Stimulated activated CD8-positive, alpha-beta memory T cell treated with anti-CD3 and anti-CD28 coated beads, Interleukin-2, amount 100 ng/mL, for 48 hours (primary cell): ENCODE measurements around the gene HCAR2.
A peak's percentile ranks its signal among the peaks of the same experiment; 100 is the strongest.
"Not testable (repeated sequence)": the region's sequence is repeated elsewhere in the genome, so short reads cannot be mapped to it uniquely, and the experiment has no call there.

ENCODE experiments used
- DNase-seq, 2 donors: peaks; one replicate each; pipeline ENCODE4 v3.0.0-alpha.2; 2020; ENCODE audit warnings: low read depth in 2 of 2

Gene HCAR2

GRCh38 chr12:122702890-122703611 lies at the start of gene HCAR2:
Gene HCAR2 (minus strand): TSS chr12:122703357. CDS start chr12:122703283, 74 bp downstream.
- not testable (repeated sequence) for DNase-seq

- DNase-seq: peak; percentile 99
Measured at GRCh38 chr12:122752464-122753318, 49.5 kb upstream of the HCAR2 start, which contains the start of gene DENR. Gene DENR (plus strand): TSS chr12:122752824. CDS start chr12:122753702, 878 bp downstream.

- not testable (repeated sequence) for DNase-seq
Measured at GRCh38 chr12:122750781-122751515, 47.8 kb upstream of the HCAR2 start.

- DNase-seq: no peak
Measured at GRCh38 chr12:122749569-122750332, 46.6 kb upstream of the HCAR2 start.

GRCh38 chr12:122747224-122748135 lies 44.3 kb upstream of the HCAR2 start:
- no peak for DNase-seq

GRCh38 chr12:122743895-122744525 lies 40.9 kb upstream of the HCAR2 start:
- no peak for DNase-seq

GRCh38 chr12:122740351-122740750 lies 37.2 kb upstream of the HCAR2 start:
- no peak for DNase-seq

GRCh38 chr12:122738571-122738970 lies 35.4 kb upstream of the HCAR2 start:
- DNase-seq: no peak

GRCh38 chr12:122732611-122733010 lies 29.5 kb upstream of the HCAR2 start:
- no peak for DNase-seq

GRCh38 chr12:122732170-122732569 lies 29.0 kb upstream of the HCAR2 start:
- DNase-seq: no peak

- peak; percentile 10 to 42 for DNase-seq
Measured at GRCh38 chr12:122730215-122731014, 27.3 kb upstream of the HCAR2 start, which contains the start of gene HCAR1. Gene HCAR1 (minus strand): TSS chr12:122730844. CDS start chr12:122730339, 505 bp downstream.

- no peak for DNase-seq
Measured at GRCh38 chr12:122729583-122730214, 26.5 kb upstream of the HCAR2 start.

GRCh38 chr12:122726080-122726558 lies 23.0 kb upstream of the HCAR2 start:
- DNase-seq: no peak

- no peak for DNase-seq
Measured at GRCh38 chr12:122725452-122726079, 22.4 kb upstream of the HCAR2 start.

GRCh38 chr12:122724641-122725243 lies 21.6 kb upstream of the HCAR2 start:
- DNase-seq: no peak

GRCh38 chr12:122722387-122722786 lies 19.2 kb upstream of the HCAR2 start:
- no peak for DNase-seq

GRCh38 chr12:122721057-122721545 lies 17.9 kb upstream of the HCAR2 start:
- no peak for DNase-seq
